ENCODE results near the gene NT5C1A.

NT5C1A gene

DNA sequence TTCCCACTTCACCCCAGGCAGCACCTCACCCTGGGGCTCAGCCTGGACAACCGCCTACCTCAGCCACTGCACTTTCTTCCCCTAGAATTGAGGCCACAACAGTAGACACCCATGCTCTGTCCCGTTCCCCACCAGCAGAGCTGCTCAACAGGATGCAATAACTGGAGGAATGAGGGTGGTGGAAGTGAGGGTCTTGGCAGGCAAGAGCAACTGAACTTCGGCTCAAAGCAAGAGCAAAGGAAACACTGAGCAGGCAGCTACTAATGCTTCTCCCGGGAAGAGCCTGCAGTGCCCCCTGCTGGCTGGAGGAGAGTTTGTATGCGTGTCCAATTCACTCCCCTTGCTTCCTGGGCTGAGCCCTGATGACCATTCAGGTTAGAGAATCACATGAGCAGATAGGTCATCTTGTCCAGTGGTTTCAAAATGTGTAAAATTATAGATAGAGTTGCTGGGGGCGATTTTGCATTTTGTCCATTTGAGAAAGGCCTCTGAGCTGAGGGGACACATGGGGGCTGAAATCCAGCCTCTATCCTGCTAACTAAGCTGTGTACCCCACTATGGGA lies 13.9 kb downstream of the NT5C1A start:
- DNase-seq, result peak; percentile 77

DNA sequence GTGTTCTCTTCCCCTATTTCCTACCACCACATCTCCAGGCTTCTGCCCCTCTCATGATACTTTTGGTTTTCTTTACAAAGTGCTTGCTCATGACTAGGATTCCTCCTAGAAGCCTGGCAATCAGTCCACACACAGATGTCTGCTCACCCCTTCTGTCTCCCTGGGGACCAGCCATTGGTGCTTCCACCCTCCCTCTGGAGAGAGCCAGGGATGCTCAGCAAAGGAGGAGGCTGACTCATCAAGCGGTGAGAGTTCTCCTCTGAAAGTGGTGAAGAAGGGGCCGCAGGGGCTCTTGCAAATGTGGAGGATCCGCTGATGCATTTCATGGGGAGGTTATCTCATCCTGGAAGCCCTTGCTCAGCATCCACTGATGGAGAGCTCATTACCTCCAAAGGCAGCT lies 14.5 kb downstream of the NT5C1A start:
- no peak for DNase-seq

DNA sequence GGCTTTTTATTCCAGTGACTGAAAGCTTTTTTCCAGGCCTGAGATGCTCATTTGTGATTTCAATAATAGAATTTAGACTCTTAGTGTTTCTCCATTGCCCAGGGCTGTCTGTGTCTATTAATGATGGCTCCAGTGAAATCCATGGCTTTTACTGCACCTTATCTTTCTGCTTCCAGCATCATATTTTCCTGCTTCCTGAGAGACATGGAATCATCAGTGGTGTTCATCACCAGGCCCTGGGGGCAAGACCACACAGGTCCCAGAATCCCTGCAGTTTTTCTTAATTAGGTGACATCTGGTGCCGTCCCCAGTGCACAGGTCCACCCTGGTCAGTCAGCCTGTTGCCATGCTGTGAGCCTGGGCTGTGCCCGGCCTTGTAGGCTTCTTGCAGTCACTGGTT lies 15.5 kb downstream of the NT5C1A start:
- no peak for DNase-seq

DNA sequence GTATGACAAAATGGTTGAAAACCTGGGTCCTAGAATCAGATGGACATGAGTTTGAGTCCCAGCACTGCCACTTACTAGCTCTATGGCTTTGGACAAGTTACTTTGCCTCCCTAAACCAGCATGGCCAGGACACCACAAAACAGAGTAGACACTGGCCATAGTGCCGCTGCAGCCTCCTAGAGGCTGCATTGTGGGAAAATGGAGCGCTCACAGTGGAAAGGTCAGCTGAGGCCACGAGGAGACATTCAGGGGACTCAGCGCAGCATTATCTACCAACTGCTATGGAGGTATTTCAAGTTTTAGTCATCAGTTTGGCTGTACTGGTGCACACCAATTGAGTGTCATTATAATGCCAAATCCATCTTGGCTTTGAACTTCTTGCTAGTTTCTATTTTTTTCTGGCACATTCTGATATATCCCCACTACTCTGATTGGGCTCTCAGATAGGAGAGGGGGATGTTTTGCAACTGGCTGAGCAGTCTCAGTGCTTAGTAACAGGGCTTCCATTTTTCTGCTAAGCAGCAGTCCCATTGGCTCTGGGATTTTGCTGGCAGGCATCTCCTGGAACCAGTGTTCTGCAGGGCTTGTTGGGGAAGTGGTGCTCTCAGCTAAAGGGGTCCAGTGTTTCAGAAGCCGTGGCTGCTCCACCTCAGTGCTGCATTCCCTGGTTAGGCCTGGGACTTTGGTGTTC lies 16.2 kb downstream of the NT5C1A start:
- DNase-seq, result no peak

DNA sequence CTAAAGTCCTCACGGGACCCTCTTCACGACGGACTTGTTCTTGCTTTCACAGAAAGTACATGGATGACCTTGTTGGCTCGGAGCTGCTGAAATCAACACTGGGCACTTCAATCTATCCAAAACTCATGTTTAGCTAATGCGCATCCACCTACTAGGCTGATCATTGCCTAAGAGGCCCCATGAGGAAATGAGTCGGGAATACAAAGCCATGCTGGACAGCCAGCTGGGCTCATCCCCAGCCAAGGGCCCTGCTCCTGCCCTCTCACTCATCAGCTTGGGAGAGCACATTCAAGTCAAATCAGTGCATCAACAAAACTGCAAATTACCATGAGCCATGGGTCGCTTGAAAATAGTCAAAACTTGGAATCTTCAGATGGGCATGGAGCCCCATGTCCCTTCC lies 17.6 kb downstream of the NT5C1A start:
- DNase-seq, result no peak

DNA sequence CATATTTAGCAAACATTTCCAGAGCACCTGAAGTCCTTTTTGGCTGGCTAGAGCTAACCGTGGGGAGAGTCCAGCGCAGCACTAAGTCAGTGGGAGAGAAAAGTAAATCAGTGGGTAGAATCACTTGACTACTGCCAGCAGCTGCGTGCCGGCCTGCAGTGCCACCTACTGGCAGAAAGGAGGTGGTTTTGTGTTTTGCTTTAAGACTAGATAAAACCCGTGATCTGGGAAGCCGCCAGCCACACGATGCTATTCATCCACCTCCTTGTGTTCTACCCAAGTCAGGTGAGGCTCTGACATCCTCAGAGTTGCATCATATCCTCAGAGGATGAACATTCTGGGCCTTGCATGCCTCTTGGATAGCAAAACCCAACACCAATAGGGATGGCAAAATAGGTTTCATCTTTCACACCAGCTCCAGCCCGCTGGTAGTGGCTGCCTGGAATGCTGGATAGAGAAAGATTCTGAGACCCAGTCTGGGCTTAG lies 18.3 kb downstream of the NT5C1A start:
- peak; percentile 81 for DNase-seq

DNA sequence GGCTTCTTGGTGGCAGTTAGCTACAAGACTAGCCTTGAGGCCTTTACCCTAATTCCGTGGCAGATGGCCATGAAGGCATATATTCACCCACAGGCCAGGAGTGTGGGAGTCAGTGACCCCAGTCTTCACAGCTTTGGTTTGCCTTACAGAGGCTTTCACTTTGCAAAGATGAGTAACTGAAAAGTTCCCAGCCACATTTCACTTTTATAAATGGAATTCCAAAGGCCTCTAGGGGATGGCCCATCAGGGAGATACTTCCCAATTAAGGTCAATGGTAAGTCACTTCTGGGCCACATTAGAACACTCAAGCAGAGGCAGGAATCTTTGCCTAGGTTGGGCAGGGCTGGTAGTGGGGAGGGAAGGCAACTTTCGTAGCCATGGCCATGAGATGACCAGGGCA lies 19.4 kb downstream of the NT5C1A start:
- DNase-seq, result no peak

DNA sequence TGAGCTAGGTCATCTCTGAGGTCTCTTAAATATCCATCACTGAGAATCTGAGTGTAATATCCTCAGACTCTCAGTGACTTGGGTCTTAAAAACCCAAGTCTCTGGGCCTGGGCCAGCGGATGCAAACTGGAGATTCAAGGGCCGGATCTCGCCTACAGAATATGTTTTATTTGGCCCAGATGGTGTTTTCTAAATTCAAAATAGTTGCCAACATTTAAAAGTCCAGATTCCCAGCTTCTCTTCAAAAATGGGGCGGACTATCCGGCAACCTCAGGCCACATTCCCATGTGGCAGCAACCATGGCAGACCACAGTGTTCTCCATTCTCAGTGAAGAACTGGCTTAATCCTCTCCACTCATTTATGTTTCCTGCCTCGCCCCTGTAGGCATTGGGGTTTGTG lies 19.8 kb downstream of the NT5C1A start:
- DNase-seq, result no peak

DNA sequence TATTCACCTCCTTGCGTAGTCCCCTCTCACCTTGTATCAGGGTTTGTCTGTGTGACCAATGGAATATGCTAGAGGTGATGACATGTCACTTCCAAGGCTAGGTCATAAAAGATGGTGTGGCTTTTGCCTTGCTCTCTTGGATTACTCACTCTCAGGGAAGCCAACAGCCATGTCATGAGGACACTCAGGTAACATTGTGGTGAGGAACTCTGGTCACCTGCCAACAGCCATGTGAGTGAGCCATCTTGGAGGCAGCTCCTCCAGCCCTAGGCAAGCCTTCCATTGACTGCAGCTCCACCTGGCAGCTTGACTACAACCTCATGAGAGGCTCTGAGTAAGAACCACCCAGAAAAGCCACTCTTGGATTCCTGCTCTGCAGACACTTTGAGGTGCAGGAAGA lies 21.5 kb downstream of the NT5C1A start:
- DNase-seq, result no peak

DNA sequence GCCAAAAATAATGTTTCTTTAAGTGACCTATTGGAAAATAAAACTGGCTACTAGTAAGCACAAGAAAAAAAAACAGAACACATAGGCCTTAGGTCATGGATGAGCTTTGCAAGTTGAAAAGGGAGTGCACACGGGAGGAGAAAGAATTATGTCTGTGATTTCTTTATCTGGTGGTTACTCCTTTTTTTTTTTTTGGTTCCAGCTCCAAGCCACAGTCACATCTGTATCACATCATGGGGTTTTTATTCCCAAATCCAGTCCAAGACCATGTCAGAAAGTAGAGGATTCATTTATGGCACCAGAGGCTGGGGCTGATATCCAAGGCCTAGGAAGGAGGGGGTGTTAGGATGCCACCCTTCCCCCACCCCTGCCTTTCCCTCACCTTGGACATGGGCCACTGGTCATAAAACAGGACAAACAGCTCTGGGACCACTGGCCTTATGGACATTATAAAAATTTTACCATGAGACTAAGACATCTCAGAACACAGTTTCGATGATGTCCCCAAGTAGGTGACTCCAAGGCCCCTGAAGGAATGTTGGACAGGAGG lies 22.2 kb downstream of the NT5C1A start:
- no peak for DNase-seq

DNA sequence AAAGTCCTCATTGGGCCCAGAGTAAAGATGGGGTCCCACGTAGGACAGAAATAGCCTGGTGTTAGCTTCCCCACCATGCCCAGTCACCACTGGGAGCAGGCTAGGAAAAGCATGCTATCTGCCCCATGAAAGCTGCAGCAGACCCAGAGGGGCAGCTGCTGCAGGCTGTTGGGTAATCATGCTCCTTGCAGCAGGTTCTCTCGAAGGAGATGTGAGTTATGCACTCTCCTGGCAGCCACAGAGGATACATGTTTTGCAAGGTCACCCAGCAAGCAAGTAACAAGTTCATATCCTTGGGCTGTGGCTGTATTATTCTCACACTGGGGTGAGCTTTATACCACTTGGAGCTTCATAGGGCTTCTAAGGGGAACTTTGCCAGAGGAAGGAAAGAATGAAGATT lies 23.4 kb downstream of the NT5C1A start:
- DNase-seq, result no peak

DNA sequence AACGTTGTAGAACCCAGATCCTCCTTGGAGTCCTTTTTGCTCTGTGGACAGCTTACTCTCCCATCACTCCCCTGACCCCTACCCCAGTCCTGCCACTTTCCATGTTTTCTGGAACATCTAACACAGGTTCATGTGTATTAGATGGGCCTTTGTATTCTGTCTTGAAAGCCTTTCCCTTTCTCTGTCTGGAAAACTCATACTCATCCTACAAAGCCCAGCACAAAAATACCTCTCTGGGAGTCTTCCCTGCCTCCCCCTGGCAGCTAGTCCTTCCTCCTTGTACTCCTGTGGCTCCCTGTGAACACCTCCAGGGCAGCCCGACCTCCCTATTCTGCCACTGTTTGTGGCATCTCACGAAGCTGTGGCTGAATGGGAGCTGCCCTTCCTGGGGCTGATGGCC lies 24.7 kb downstream of the NT5C1A start:
- DNase-seq, result no peak

DNA sequence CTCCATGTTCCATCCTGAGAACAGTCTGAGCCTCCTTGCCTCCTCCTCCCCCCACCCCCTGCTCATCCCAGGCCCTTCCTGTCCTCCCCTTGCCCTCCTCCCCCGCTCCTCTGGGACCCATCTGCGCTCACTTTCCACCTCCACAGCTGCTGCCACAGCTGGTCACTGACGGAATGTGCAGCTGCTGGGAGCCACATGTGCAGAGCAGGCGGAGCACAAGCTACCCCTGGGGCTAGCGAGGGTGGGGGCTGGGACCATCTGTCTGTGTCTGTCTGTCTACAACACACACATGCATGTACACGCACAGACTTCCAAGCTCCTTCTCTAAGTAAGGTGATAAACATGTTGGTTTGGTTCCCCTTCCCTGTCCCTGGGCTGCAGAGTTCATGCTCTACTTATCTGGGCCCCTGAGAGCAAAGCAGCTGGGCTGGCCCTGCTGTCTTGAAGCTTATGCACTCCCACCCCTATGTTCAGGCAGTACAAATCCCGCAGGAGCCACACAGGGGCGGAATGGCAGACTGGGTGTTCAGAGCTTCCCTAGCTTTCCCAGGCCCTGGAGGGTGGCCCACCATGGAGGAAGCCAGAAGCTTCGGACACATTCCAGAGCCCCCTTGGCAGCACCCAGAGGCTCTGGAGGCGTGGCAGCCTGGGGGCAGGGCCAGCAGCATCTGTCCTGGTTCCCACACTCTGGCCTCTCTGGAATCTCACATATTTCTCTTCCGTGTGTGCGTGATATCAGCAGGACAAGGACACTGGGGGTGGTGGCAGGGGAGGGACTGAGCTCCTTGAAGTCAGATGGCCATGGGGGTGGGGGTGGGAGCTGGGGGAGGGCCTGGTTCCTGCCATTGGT lies 25.4 kb downstream of the NT5C1A start:
- DNase-seq, result no peak

DNA sequence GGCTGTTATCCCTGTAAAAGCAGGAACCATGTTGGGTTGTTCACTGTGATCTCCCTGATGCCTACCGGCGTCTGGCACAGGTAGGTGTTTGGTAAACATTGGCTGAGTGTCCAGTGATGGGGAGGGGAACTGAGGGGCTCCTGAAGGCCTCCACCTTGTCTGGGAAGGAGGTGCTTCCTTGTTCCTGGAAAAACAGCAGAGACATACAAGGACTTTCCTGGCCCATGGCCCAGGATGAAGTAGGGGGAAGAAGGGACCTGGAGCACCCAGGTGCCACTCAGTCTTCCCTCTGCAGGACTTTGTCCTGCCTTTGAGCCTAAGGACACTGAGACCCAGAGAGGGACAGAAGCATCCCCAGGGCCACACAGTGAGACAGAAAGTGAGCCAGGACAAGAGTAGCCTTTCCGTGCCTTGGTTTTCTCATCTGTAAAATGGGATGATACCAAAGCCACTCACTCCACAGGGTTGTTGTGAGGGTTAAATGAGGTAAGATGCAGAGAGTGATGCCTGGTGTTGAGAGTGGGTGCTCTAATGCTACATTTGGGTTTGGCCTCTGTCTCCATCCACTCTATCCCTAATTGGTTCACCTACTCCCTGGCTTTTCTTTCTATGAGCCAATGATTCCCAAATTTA lies 26.4 kb downstream of the NT5C1A start:
- no peak for DNase-seq

DNA sequence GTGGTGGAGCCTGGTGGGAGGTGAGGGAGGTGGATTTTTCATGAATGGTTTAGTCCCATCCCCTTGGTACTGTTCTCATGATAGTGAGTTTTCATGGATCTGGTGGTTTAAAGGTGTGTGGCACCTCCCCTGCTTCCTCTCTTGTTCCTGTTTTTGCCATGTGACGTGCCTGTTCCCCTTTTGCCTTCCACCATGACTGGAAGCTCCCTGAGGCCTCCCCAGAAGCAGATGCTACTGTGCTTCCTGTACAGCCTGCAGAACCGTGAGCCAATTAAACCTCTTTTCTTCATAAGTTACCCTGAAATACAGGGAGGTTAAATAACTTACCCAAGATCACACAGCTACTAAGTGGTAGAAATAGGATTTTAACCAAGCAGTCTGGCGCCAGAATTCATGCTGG lies 28.2 kb downstream of the NT5C1A start:
- no peak for DNase-seq

DNA sequence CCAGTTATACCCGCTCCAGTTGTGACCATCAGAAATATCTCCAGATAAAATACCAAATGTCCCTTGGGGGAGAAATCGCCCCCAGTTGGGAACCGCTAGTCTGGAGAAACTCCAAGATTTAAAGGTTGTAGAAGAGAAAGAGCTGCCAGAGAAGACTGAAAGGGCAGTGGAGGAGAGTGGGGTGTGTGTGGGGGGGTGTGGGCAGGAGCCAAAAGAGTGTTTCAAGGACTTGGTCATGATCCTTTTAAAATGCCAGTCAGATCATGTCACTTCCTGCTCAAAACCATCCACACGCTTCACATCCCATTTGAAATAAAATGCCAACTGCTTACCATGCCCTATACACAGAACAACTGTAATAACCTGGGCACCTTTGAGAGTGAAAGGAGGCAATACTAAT lies 29.1 kb downstream of the NT5C1A start:
- no peak for DNase-seq

DNA sequence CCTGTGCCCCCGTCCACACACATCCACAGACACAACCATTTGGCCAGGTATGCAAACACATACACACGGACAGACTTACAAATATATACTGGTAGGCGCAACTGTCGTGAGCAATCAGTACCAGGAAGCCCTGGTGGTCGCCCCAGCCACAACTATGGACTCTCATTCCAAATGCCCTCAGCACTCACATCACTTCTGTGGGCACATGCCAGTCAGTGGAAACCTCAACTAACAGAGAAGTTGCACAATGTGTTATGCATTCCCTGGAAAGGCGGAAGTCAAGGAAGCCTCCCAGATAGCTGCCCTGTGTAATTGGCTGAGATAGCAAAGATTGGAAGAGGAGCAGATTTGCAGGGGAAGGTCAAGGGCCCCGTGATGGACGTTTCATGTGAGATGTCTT lies 31.0 kb downstream of the NT5C1A start:
- no peak for DNase-seq

DNA sequence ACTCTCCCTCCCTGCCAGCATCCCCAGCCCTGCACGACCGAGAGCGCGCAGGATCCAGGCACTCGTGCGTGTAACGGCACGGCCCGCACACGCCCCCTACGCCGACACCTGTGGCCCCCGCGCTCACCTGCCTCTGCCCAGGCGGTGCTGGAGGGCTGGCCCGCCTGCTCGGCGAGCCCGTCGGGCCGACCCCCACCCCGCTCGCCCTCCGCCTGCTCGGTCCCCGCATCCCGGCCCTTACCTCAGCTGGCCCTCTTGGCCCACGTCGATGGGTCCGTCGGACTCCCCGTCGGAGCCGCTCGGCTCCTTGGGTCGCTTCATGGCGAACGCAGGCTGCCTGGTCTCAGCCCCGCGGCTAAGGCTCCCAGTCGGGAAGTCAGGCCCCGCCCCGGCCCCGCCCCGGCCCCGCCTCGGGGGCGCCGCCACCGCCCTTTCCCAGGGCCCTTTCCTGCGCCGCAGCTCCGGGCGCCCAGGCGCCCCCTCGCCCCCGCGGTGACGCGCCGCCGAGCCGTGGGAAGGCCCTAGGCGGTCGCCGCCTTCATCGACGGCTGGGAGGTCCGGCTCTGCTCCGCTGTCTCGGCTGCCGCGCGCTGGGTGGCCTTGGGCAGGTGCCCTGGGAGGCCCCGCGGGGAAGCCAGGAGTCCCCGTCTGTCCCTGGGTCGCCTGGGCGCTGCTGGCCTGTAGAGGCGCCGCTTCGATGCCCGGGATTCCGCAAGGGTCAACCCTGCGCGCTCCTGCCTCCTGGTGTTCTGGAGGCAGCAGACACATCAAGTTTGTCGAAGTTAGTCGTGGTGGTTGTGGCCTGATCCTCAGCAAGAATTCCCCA lies 32.4 kb downstream of the NT5C1A start, which contains the start of gene HEYL:
Gene HEYL, minus strand, starts transcription at position 339 of the 826 bp plus-strand sequence. Its CDS starts 18 bp downstream, at position 321.
- peak; percentile 80 for DNase-seq

DNA sequence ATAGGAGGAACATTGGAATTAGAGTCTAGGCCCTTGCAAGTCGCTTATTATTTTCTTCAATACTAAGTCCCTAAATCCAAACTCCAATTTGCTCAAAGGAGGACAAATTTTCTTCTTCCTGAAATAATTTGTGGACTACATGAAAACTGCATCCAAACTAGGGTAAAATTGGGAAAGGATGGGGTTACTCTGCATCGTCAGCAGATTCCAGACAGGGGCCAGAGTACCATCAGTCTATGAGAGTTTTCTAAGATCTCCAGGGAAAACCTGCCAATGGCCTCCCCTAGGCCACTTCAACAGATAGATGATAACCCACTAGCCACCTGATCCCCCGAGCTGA lies 33.0 kb downstream of the NT5C1A start:
- no peak for DNase-seq

DNA sequence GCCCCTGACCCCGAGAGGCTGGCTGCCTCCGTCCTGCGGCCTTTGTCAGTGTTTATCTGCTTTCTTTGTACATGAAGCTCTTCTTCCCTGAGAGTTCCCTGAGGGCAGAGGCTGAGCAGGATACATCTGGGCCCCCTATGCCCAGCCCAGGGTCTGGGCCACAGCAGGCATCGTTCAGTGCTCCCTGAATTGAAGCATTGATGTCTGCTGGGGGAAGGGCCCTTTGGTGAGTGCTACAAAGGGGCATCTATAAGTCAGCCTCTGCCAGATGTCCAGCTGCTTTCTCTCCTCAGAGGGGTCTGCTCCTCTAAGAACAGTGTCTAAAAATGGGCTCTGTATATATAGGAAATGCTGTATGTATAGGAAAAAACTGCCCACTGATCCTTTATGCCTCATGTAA lies 34.5 kb downstream of the NT5C1A start:
- DNase-seq, result no peak

DNA sequence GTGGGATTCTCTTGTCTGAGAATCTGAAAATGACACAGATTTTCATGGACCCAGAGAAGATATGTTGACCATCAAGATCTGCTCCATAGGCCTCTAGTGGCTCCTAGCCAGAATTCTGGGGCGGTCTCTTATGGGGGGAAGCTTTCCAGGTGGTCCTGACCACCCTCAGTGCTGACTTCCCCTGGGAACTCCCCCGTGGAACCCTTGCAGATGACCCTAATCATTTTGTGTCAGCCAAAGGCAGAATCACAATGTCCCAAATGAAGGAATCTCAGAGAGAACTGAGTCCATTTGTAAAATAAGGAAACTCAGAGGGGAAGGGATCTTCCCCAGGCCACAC lies 36.1 kb downstream of the NT5C1A start:
- no peak for DNase-seq

DNA sequence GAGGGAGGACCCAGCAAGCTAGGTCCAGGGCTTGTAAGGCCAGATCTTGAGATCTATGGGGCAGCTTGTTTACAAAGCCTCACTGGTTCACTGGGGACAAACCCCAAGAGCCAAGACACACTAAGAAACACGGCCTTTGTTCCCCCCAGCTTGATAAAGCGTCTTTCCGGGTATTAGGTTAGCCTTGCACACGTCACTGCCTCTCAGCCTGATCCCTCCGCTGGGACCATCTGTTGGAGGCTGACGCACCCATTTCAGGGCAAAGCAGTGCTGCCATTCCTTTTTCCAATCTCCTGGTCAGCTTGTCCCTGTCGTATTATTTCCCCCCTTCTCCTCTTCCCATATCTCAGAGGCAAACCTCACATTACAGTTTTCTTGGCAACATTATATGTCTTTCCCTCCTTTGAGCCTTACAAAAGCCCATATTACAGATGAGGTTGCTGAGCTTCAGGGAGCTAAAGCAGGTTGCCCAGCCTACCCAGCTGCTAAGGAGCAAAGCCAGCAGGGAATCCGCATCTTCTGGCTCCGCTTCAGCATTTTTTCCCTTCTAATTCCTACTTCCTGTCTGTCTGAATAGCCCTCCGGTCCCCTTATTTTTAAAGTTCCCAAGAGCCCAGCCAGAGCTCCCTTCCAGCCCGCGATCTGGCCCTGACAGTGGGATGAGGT lies 36.6 kb downstream of the NT5C1A start:
- no peak for DNase-seq
